ENCODE measurements around the gene USH2A.

Gene USH2A

GRCh38 chr1:215797859-215798258, 625.4 kb downstream of the USH2A start:
- H3K4me3 ChIP-seq (ENCODE audit: low read length): no peak overlapping the region
- DNase-seq (ENCODE audit: low read depth): no peak
- TF ChIP-seq CTCF (conservative IDR thresholded peaks at IDR 0.05; ENCODE audit: low read depth, low read length): no peak

GRCh38 chr1:215794156-215794555, 629.1 kb downstream of the USH2A start:
- no peak for TF ChIP-seq CTCF (conservative IDR thresholded peaks at IDR 0.05; ENCODE audit: low read depth, low read length)
- H3K4me3 ChIP-seq (ENCODE audit: low read length): no peak overlapping the region
- no peak for DNase-seq (ENCODE audit: low read depth)

GRCh38 chr1:215793180-215793579, 630.1 kb downstream of the USH2A start:
- no peak for DNase-seq (ENCODE audit: low read depth)
- no peak overlapping the region for H3K4me3 ChIP-seq (ENCODE audit: low read length)
- peak; percentile 61 for TF ChIP-seq CTCF (conservative IDR thresholded peaks at IDR 0.05; ENCODE audit: low read depth, low read length)

- DNase-seq (ENCODE audit: low read depth): no peak
- H3K4me3 ChIP-seq (ENCODE audit: low read length): no peak overlapping the region
- TF ChIP-seq CTCF (conservative IDR thresholded peaks at IDR 0.05; ENCODE audit: low read depth, low read length): no peak
Observed at GRCh38 chr1:215792446-215792845, 630.8 kb downstream of the USH2A start.

- no peak for DNase-seq (ENCODE audit: low read depth)
- TF ChIP-seq CTCF (conservative IDR thresholded peaks at IDR 0.05; ENCODE audit: low read depth, low read length): no peak
- H3K4me3 ChIP-seq (ENCODE audit: low read length): no peak overlapping the region
Observed at GRCh38 chr1:215789981-215790380, 633.3 kb downstream of the USH2A start.

GRCh38 chr1:215786997-215787396, 636.3 kb downstream of the USH2A start:
- H3K4me3 ChIP-seq (ENCODE audit: low read length): no peak overlapping the region
- no peak for TF ChIP-seq CTCF (conservative IDR thresholded peaks at IDR 0.05; ENCODE audit: low read depth, low read length)
- no peak for DNase-seq (ENCODE audit: low read depth)

- no peak overlapping the region for H3K4me3 ChIP-seq (ENCODE audit: low read length)
- TF ChIP-seq CTCF (conservative IDR thresholded peaks at IDR 0.05; ENCODE audit: low read depth, low read length): no peak
- DNase-seq (ENCODE audit: low read depth): no peak
Observed at GRCh38 chr1:215780641-215781040, 642.6 kb downstream of the USH2A start.
